CD8-positive, alpha-beta memory T cell (primary cell): ENCODE data around the gene PDZD7. TPM values are rescaled to one million over a fixed set of nuclear protein-coding genes. Genes with fewer than 3 reads are reported as not detected.

ENCODE experiments used
- CTCF ChIA-PET: fragments of 350-600 bp; sonication (Branson Sonifier 250); formaldehyde crosslinking; loops from one replicate; lab custom pipeline; 2021; ENCODE audit warnings: antibody characterized with exemption; lab: Charles Lee
- POLR2A ChIA-PET: fragments of 350-600 bp; sonication (Branson Sonifier 250); formaldehyde crosslinking; loops from one replicate; lab custom pipeline; 2021; ENCODE audit warnings: antibody characterized with exemption; lab: Charles Lee
- DNase-seq, 5 donors: peaks; one replicate each; pipeline versions ENCODE4 v3.0.0 to v3.0.0-alpha.2; 2020 to 2022; ENCODE audit warnings: mixed read lengths in 1 of 5
- H3K27ac ChIP-seq: one replicate; pipeline ENCODE4 v1.7.0; 2013; ENCODE audit warnings: low read depth, mild to moderate bottlenecking, low read length, moderate library complexity
- H3K27me3 ChIP-seq: 2 replicates; pipeline ENCODE4 v1.7.0; 2013; ENCODE audit warnings: low read length, mild to moderate bottlenecking; ENCODE audit not compliant: insufficient read depth, poor library complexity, severe bottlenecking
- H3K36me3 ChIP-seq: 2 replicates; pipeline ENCODE4 v1.7.0; 2013; ENCODE audit warnings: mild to moderate bottlenecking, low read length, moderate library complexity; ENCODE audit not compliant: insufficient read depth
- H3K4me1 ChIP-seq: 2 replicates; pipeline ENCODE4 v1.7.0; 2013; ENCODE audit warnings: mild to moderate bottlenecking, low read length, moderate library complexity; ENCODE audit not compliant: insufficient read depth
- H3K4me3 ChIP-seq: 2 replicates; pipeline ENCODE4 v1.7.0; 2013; ENCODE audit warnings: mild to moderate bottlenecking, low read length
- H3K9me3 ChIP-seq: 2 replicates; pipeline ENCODE4 v1.7.0; 2013; ENCODE audit warnings: mild to moderate bottlenecking, low read length
- H3K27ac Mint-ChIP-seq, 8 donors: one replicate each; pipeline ENCODE4 v1.8.0; 2020 to 2021; ENCODE audit warnings: mixed read lengths in 8 of 8, mild to moderate bottlenecking in 6 of 8, inconsistent platforms in 3 of 8, moderate library complexity in 3 of 8
- H3K27me3 Mint-ChIP-seq, 2 donors: one replicate each; pipeline ENCODE4 v1.8.0; 2020 to 2021; ENCODE audit warnings: mixed read lengths in 2 of 2, mild to moderate bottlenecking in 1 of 2, moderate library complexity in 1 of 2
- H3K36me3 Mint-ChIP-seq, 3 donors: one replicate each; pipeline ENCODE4 v1.8.0; 2020 to 2021; ENCODE audit warnings: mixed read lengths in 3 of 3, inconsistent platforms in 1 of 3, mild to moderate bottlenecking in 1 of 3
- H3K4me1 Mint-ChIP-seq, 3 donors: one replicate each; pipeline ENCODE4 v1.8.0; 2020 to 2021; ENCODE audit warnings: mixed read lengths in 3 of 3, inconsistent platforms in 1 of 3, mild to moderate bottlenecking in 1 of 3
- H3K4me3 Mint-ChIP-seq, 7 donors: one replicate each; pipeline ENCODE4 v1.8.0; 2020 to 2021; ENCODE audit warnings: mixed read lengths in 7 of 7, mild to moderate bottlenecking in 6 of 7, moderate library complexity in 4 of 7, inconsistent platforms in 2 of 7
- H3K9me3 Mint-ChIP-seq, 5 donors: one replicate each; pipeline ENCODE4 v1.8.0; 2020 to 2022; ENCODE audit warnings: mixed read lengths in 5 of 5, mild to moderate bottlenecking in 3 of 5, moderate library complexity in 2 of 5, inconsistent platforms in 1 of 5
- polyA plus RNA-seq: library from polyadenylated mRNA; unstranded; fragments of 300-500 nt; fragmentation: Illumina TruSeq; gene quantifications from one replicate; pipeline ENCODE4 v1.2.3, GENCODE V29; 2021
- total RNA-seq, 2 experiments: library from RNA; stranded (reverse); gene quantifications; one replicate each; pipeline ENCODE4 v1.2.3, GENCODE V29; 2021

Gene PDZD7
- total and polyA plus RNA-seq, 3 experiments from 2014 or later: 0.23 to 0.33 (median 0.31) TPM

GRCh38 chr10:101015582-101015973 is 15.4 kb downstream of the PDZD7 start:
- DNase-seq: no peak
- no peak overlapping the region for H3K4me3 Mint-ChIP-seq
- H3K9me3 Mint-ChIP-seq: no peaks in the 10 kb centered on the region
- Histone ChIP-seq H3K4me1 (peaks cover 13% of the 10 kb centered on the region), H3K27ac (no peak overlapping the region), H3K27me3 (peaks cover 20% of the 10 kb centered on the region), H3K9me3 (no peaks in the 10 kb centered on the region), H3K36me3 (no peaks in the 10 kb centered on the region), H3K4me3 (no peak overlapping the region)
- POLR2A ChIA-PET: interaction anchor here (0.9 kb wide), 1 partner anchor 15 kb away, joined by 3 read pairs; the partner anchor contains the start of genes PDZD7 and SFXN3
- H3K36me3 Mint-ChIP-seq: peaks cover 0 to 4% (median 2%) of the 10 kb centered on the region in 3 donors
- H3K4me1 Mint-ChIP-seq: peaks cover 9 to 19% (median 17%) of the 10 kb centered on the region in 3 donors
- CTCF ChIA-PET: interaction anchor here (0.7 to 6.9 kb wide), 10 partner anchors 11 to 51 kb away, joined by 3 to 98 read pairs (median 8); partner anchors contain the start of genes KAZALD1, LZTS2, PDZD7 and SFXN3
- no peak overlapping the region for H3K27ac Mint-ChIP-seq
- H3K27me3 Mint-ChIP-seq: peaks cover 35 to 42% of the 10 kb centered on the region in 2 donors

DNA sequence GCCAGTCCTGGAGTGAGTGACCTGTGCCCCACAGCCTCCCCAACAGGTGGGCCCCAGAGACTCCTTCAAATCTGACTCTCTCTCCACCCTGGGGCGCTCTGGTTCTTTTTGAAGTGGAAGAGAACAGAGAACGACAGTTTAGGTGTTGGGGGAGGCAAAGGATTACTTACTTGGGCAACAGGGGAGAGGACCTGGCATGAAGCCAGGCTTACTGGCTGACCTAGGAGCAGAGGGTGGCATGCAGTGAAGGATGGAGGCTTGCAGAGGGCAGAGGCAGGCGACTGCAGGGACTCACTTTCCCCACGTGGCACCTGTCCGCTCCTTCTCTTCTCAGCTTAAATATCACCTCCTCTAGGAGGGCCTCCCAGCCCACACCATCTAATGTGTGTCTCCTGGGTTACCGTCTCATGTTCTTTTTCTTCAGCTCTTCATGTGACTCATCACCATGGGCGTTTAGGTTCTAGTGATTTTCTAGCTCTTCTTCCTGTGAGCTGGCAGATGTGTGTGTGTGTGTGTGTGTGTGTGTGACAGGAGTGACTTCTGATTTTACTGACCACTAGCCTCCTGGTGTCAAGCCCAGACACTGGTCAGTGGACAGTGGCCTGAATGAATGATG is 15.9 kb downstream of the PDZD7 start:
- Mint-ChIP-seq H3K27me3 (peaks cover 31 to 39% of the 10 kb centered on the region in 2 donors), H3K4me1 (peaks cover 9 to 19% (median 17%) of the 10 kb centered on the region in 3 donors), H3K9me3 (no peaks in the 10 kb centered on the region), H3K36me3 (peaks cover 0 to 4% (median 2%) of the 10 kb centered on the region in 3 donors), H3K27ac (no peak overlapping the region), H3K4me3 (no peak overlapping the region)
- no peak for DNase-seq
- no peaks in the 10 kb centered on the region for H3K9me3 ChIP-seq
- peaks cover 20% of the 10 kb centered on the region for H3K27me3 ChIP-seq
- H3K4me1 ChIP-seq: peaks cover 13% of the 10 kb centered on the region
- ChIA-PET POLR2A (no interaction called here), CTCF (interaction anchor here (0.6 to 6.9 kb wide), 27 partner anchors 11 to 479 kb away, joined by 3 to 98 read pairs (median 5); partner anchors contain the start of genes HIF1AN, KAZALD1, LZTS2 and MRPL43)
- H3K27ac ChIP-seq: no peak overlapping the region
- no peak overlapping the region for H3K4me3 ChIP-seq
- H3K36me3 ChIP-seq: no peaks in the 10 kb centered on the region

DNA sequence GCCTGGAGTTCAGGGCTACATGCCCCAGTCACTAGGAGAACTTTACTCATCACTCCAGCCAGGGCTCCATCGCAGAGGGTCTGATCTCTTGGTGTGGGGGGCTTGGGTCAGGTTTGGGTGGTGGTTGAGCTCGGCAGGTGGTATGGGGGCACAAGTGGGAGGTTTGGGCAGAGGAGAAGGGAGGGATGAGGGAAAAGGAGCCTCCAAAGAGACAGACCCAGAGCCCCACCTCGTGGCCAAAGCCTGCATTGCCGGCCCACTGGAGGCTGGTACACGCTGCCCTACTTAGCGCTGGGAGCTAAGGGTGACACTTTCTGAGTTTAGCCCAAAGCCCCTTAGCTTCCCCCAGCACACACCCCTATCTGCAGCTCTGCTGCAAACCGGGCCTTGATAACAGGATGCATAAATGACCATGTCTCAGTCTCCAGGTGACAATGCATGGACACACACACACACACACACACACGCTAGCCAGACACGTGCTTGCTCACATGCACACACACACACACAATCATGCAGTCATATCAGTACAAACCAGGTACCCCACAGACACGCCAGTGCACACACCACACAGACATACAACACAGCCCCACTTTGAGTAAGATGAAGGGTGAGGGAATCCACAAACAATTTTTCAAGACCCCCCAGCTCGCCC is 16.6 kb downstream of the PDZD7 start:
- ChIA-PET POLR2A (no interaction called here), CTCF (interaction anchor here (0.6 to 6.9 kb wide), 24 partner anchors 10 to 479 kb away, joined by 3 to 98 read pairs (median 5); partner anchors contain the start of genes HIF1AN, KAZALD1, LZTS2 and MRPL43)
- Histone ChIP-seq H3K27me3 (peaks cover 20% of the 10 kb centered on the region), H3K4me1 (peaks cover 13% of the 10 kb centered on the region), H3K4me3 (no peak overlapping the region), H3K9me3 (no peaks in the 10 kb centered on the region), H3K36me3 (no peaks in the 10 kb centered on the region), H3K27ac (no peak overlapping the region)
- Mint-ChIP-seq H3K9me3 (no peaks in the 10 kb centered on the region), H3K36me3 (peaks cover 0 to 4% (median 2%) of the 10 kb centered on the region in 3 donors), H3K27ac (no peak overlapping the region), H3K27me3 (peaks cover 30 to 36% of the 10 kb centered on the region in 2 donors), H3K4me3 (no peak overlapping the region), H3K4me1 (peaks cover 9 to 19% (median 17%) of the 10 kb centered on the region in 3 donors)
- DNase-seq: peak; percentile 65 to 78 (median 70)

- Mint-ChIP-seq H3K36me3 (peaks cover 0 to 4% (median 2%) of the 10 kb centered on the region in 3 donors), H3K4me1 (peaks cover 9 to 17% (median 17%) of the 10 kb centered on the region in 3 donors), H3K9me3 (no peaks in the 10 kb centered on the region), H3K27me3 (peaks cover 28 to 32% of the 10 kb centered on the region in 2 donors), H3K4me3 (no peak overlapping the region), H3K27ac (peak overlapping the region in 2 of 8 donors; percentile 11 to 69)
- H3K4me1 ChIP-seq: peaks cover 13% of the 10 kb centered on the region
- no peak overlapping the region for H3K4me3 ChIP-seq
- no peak for DNase-seq
- H3K27me3 ChIP-seq: peaks cover 18% of the 10 kb centered on the region
- CTCF ChIA-PET: interaction anchor here (1.3 to 6.9 kb wide), 12 partner anchors 9 to 478 kb away, joined by 3 to 98 read pairs (median 6); partner anchors contain the start of genes HIF1AN, LZTS2, MRPL43 and SLF2
- H3K36me3 ChIP-seq: no peaks in the 10 kb centered on the region
- H3K9me3 ChIP-seq: no peaks in the 10 kb centered on the region
- no peak overlapping the region for H3K27ac ChIP-seq
- POLR2A ChIA-PET: interaction anchor here (0.6 kb wide), 1 partner anchor 155 kb away, joined by 4 read pairs; no protein-coding TSS in a partner anchor
Observed at GRCh38 chr10:101013365-101013825, 17.5 kb downstream of the PDZD7 start.

DNA sequence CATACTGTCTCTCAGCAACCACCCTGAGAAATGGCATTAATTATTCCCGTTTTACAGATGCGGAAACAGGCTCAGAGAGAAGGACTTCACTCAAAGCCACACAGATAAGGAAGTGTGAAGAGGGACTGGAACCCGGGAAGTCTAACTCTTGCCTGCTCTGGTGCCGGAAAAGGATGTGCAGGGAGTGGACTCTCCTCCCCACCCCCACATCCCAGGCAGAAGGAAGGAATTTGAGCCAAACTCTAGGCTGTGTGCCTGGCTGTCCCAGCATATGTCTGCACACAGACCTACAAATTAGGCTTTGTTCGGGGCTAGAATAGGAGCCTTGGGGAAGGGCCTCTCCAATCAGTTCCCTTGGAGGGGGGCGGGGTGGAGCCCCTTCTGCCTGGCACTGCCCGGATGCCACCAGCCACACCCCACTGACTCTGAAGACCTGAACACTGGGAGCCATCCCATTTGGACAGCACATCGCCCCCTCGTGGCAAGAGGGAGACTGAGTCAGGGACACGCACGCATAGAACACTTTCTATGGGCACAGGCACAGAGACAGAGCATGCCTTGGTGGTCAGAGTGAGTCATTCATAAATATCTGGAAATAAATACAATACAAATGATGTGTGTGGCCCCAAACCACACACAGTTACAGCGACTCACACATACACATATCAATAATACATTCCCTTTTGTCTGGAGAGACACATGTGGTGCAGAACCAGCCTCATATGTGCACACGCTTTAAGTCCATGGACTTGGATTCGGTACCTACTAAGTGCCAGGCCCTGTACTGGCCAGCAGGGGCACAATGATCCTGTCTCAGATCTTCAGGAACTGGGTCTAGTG is 18.2 kb downstream of the PDZD7 start:
- Mint-ChIP-seq H3K4me1 (peaks cover 9 to 17% (median 16%) of the 10 kb centered on the region in 3 donors), H3K27ac (peak overlapping the region in 2 of 8 donors; percentile 11 to 69), H3K4me3 (no peak overlapping the region), H3K9me3 (no peaks in the 10 kb centered on the region), H3K27me3 (peaks cover 26 to 29% of the 10 kb centered on the region in 2 donors), H3K36me3 (peaks cover 0 to 4% (median 2%) of the 10 kb centered on the region in 3 donors)
- CTCF ChIA-PET: interaction anchor here (1.4 to 7.0 kb wide), 3 partner anchors 10 to 15 kb away, joined by 3 to 64 read pairs (median 7); partner anchors contain the start of gene LZTS2
- DNase-seq: peak; percentile 50 to 86 (median 66)
- H3K4me1 ChIP-seq: peaks cover 13% of the 10 kb centered on the region
- no peaks in the 10 kb centered on the region for H3K36me3 ChIP-seq
- no peak overlapping the region for H3K4me3 ChIP-seq
- H3K27ac ChIP-seq: no peak overlapping the region
- H3K27me3 ChIP-seq: peaks cover 14% of the 10 kb centered on the region
- H3K9me3 ChIP-seq: no peaks in the 10 kb centered on the region
- POLR2A ChIA-PET: no interaction called here

- CTCF ChIA-PET: interaction anchor here (1.4 to 7.0 kb wide), 4 partner anchors 9 to 20 kb away, joined by 3 to 64 read pairs (median 6); partner anchors contain the start of gene LZTS2
- no peaks in the 10 kb centered on the region for H3K9me3 ChIP-seq
- H3K4me1 Mint-ChIP-seq: peaks cover 9 to 17% (median 16%) of the 10 kb centered on the region in 3 donors
- peaks cover 17 to 20% of the 10 kb centered on the region in 2 donors for H3K27me3 Mint-ChIP-seq
- peak overlapping the region in 1 of 7 donors; percentile 23 for H3K4me3 Mint-ChIP-seq
- H3K4me3 ChIP-seq: no peak overlapping the region
- peaks cover 2 to 5% (median 4%) of the 10 kb centered on the region in 3 donors for H3K36me3 Mint-ChIP-seq
- H3K4me1 ChIP-seq: peaks cover 13% of the 10 kb centered on the region
- peaks cover 8% of the 10 kb centered on the region for H3K27me3 ChIP-seq
- H3K27ac Mint-ChIP-seq: no peak overlapping the region
- DNase-seq: no peak
- H3K9me3 Mint-ChIP-seq: no peaks in the 10 kb centered on the region
- H3K27ac ChIP-seq: no peak overlapping the region
- POLR2A ChIA-PET: no interaction called here
- H3K36me3 ChIP-seq: no peaks in the 10 kb centered on the region
Observed at GRCh38 chr10:101011517-101012423, 19.2 kb downstream of the PDZD7 start.
